Ovary (tissue), 9 donors: ENCODE data around the gene CALD1. TPM values are rescaled to one million over a fixed set of nuclear protein-coding genes. Genes with fewer than 3 reads are reported as not detected.

ENCODE experiments used
- DNase-seq, 5 donors: peaks; one replicate each; pipeline ENCODE4 v3.0.0-alpha.2; 2019 to 2020
- H3K27ac ChIP-seq, 2 donors: fragments of 200-600 bp; one replicate each; pipeline versions ENCODE4 v1.5.1 to v1.8.0; 2019 to 2022
- H3K27me3 ChIP-seq: fragments of 200-600 bp; one replicate; pipeline ENCODE4 v1.8.0; 2022
- H3K36me3 ChIP-seq: fragments of 200-600 bp; sonication (generic); one replicate; pipeline ENCODE4 v1.5.1; 2019
- H3K4me1 ChIP-seq: one replicate; pipeline ENCODE4 v1.8.1; 2013; ENCODE audit warnings: mild to moderate bottlenecking, moderate library complexity; ENCODE audit not compliant: insufficient read depth
- H3K4me3 ChIP-seq: fragments of 200-600 bp; sonication (generic); one replicate; pipeline ENCODE4 v1.5.1; 2017
- H3K9me3 ChIP-seq, 2 donors: fragments of 200-600 bp in 1 of 2; sonication (generic) in 1 of 2; one replicate each; pipeline versions ENCODE4 v1.5.1 to v1.8.1; 2013 to 2019; ENCODE audit warnings: mild to moderate bottlenecking in 1 of 2, moderate library complexity in 1 of 2
- CTCF ChIP-seq, 3 donors: fragments of 450-650 bp in 2 of 3; fragments of 200-600 bp in 1 of 3; IDR thresholded peaks; one replicate each; pipeline versions ENCODE4 v1.5.1 to v1.8.0; 2016 to 2022; ENCODE audit warnings: antibody characterized with exemption in 3 of 3, mild to moderate bottlenecking in 1 of 3
- EP300 ChIP-seq: sonication (generic); formaldehyde crosslinking; IDR thresholded peaks from one replicate; pipeline ENCODE4 v1.6.1; 2017; ENCODE audit warnings: antibody characterized with exemption
- POLR2A ChIP-seq: fragments of 450-650 bp; IDR thresholded peaks from one replicate; pipeline ENCODE4 v1.6.1; 2017; ENCODE audit warnings: antibody characterized with exemption, mild to moderate bottlenecking, moderate library complexity
- WGBS, 3 donors: extraction: QIAGEN DNeasy Blood & Tissue Kit in 1 of 3; methylation state at CpG; one replicate each; pipeline versions ENCODE4 v1.1.5 to v1.1.7; 2013 to 2017; 5-methylcytosine and 5-hydroxymethylcytosine counted together
- intact Hi-C, 4 donors: fragments of 100-400 bp; cut with DNase I; formaldehyde crosslinking; loops; one replicate each; pipeline versions ENCODE4 v1.11.0 to v1.15.1; 2022 to 2023
- polyA plus RNA-seq, 2 donors: library from polyadenylated mRNA; stranded (reverse); fragments of 200-250 nt in 1 of 2; fragments of 350-450 nt in 1 of 2; fragmentation: Illumina TruSeq in 1 of 2; extraction: RNeasy Lipid Tissue Mini Kit (QIAGEN cat#74804) in 1 of 2; gene quantifications; one replicate each; pipeline ENCODE4 v1.2.3, GENCODE V29; 2013 to 2014
- total RNA-seq, 7 donors: library from RNA; depleted of rRNA in 2 of 7; stranded (reverse); fragments of >200 nt in 2 of 7; fragmentation: NEBNext Ultra II Directional in 3 of 7; extraction: Animal tissue kit (Norgen Biotek cat#: 25700) in 3 of 7; gene quantifications; one replicate each; pipeline versions ENCODE4 v1.1.0 to v1.2.4, GENCODE V29; 2016 to 2023
- donor health status: DM: no; HTN: no; CAD: no; lungs with moderate emphysema.
- donor health status: DM: no; HTN: no; CAD: no.
- donor health status: Bipolar disorder and iron deficiency.
- donor health status: DM: yes; HTN: yes; CAD: no.
- donor health status: DM: no; HTN: no; CAD: no.
- donor health status: DM: yes; HTN: yes; CAD: no.

CALD1 gene
- total and polyA plus RNA-seq, 9 donors, result 306 to 697 (median 463) TPM

GRCh38 chr7:134818613-134819345, 39.3 kb downstream of the CALD1 start:
- 87 to 93% (median 89%) methylated on average over 9 of the region's 9 CpGs for WGBS, 3 donors

GRCh38 chr7:134819401-134819800, 40.0 kb downstream of the CALD1 start:
- intact Hi-C loops, result loop anchor here in 1 of 4 donors (10.0 kb wide), 1 partner anchor 75 kb away; no protein-coding TSS in a partner anchor
- Histone ChIP-seq H3K27me3 (no peaks in the 10 kb centered on the region), H3K4me1 (peaks cover 11% of the 10 kb centered on the region), H3K9me3 (no peaks in the 10 kb centered on the region), H3K27ac (no peak overlapping the region), H3K4me3 (no peak overlapping the region), H3K36me3 (no peaks in the 10 kb centered on the region)
- no peak for DNase-seq
- 90 to 98% (median 94%) methylated on average over 4 of the region's 4 CpGs for WGBS, 3 donors
- TF ChIP-seq POLR2A, result no peak
- TF ChIP-seq EP300, result no peak
- TF ChIP-seq CTCF (IDR thresholded peaks at IDR 0.05), result no peak

More at GRCh38 chr7:134818613-134819345, 39.3 kb downstream of the CALD1 start:
- H3K4me3 ChIP-seq, result no peak overlapping the region
- H3K36me3 ChIP-seq, result no peaks in the 10 kb centered on the region
- no peak overlapping the region for H3K27ac ChIP-seq
- H3K9me3 ChIP-seq, result no peaks in the 10 kb centered on the region
- no peak for DNase-seq
- intact Hi-C loops, result loop anchor here in 1 of 4 donors (10.0 kb wide), 1 partner anchor 74 kb away; no protein-coding TSS in a partner anchor
- peaks cover 13% of the 10 kb centered on the region for H3K4me1 ChIP-seq
- H3K27me3 ChIP-seq, result no peaks in the 10 kb centered on the region
- no peak for TF ChIP-seq EP300
- TF ChIP-seq CTCF (IDR thresholded peaks at IDR 0.05), result no peak
- TF ChIP-seq POLR2A, result no peak

- H3K36me3 ChIP-seq, result no peaks in the 10 kb centered on the region
- H3K27ac ChIP-seq, result no peak overlapping the region
- H3K9me3 ChIP-seq, result no peaks in the 10 kb centered on the region
- H3K27me3 ChIP-seq, result no peaks in the 10 kb centered on the region
- H3K4me1 ChIP-seq, result peaks cover 9% of the 10 kb centered on the region
- H3K4me3 ChIP-seq, result no peak overlapping the region
- DNase-seq, result no peak
- 58 to 75% (median 64%) methylated on average over 2 of the region's 2 CpGs for WGBS, 3 donors
- intact Hi-C loops, result loop anchor here in 1 of 4 donors (10.0 kb wide), 1 partner anchor 45 kb away; the partner anchor contains the start of gene CALD1
- TF ChIP-seq POLR2A (no peak), EP300 (no peak), CTCF (IDR thresholded peaks at IDR 0.05) (no peak)
These were observed 40.9 kb downstream of the CALD1 start for GRCh38 chr7:134820295-134820694.

GRCh38 chr7:134820778-134821177, 41.3 kb downstream of the CALD1 start:
- Histone ChIP-seq H3K4me3 (no peak overlapping the region), H3K9me3 (no peaks in the 10 kb centered on the region), H3K36me3 (no peaks in the 10 kb centered on the region), H3K27me3 (no peaks in the 10 kb centered on the region), H3K27ac (no peak overlapping the region), H3K4me1 (peaks cover 9% of the 10 kb centered on the region)
- TF ChIP-seq EP300, result no peak
- TF ChIP-seq CTCF (IDR thresholded peaks at IDR 0.05), result no peak
- TF ChIP-seq POLR2A, result no peak
- WGBS, 3 donors, result 67 to 77% (median 72%) methylated on average over 3 of the region's 3 CpGs
- DNase-seq, result no peak
- intact Hi-C loops, result loop anchor here in 1 of 4 donors (10.0 kb wide), 1 partner anchor 46 kb away; the partner anchor contains the start of gene CALD1
